ENCODE measurements around the gene SLC35C1. TPM values are rescaled to one million over a fixed set of nuclear protein-coding genes. Genes with fewer than 3 reads are reported as not detected.

Gene SLC35C1
- total RNA-seq = 6.8 and 9.2 TPM in 2 replicates

GRCh38 chr11:45804761-45805304 is at the start of gene SLC35C1:
SLC35C1 (plus strand) TSS chr11:45805149; CDS start chr11:45805802, 653 bp downstream.

GRCh38 chr11:45846974-45847910 is 42.3 kb downstream of the SLC35C1 start, which contains the start of gene CRY2:
CRY2 (plus strand) TSS chr11:45847475; CDS start chr11:45847491, 16 bp downstream.

Other genes with a start within 250 kb of the SLC35C1 start
- gene CHST1, start 139.5 kb upstream of the SLC35C1 start, total RNA-seq = under 0.01 TPM in 1 of 2 replicates, not detected in the other
- gene CRY2, start 42.3 kb downstream of the SLC35C1 start, total RNA-seq = 8.2 and 10.2 TPM in 2 replicates
- 0.43 and 1.9 TPM in 2 replicates for gene MAPK8IP1, start 80.5 kb downstream of the SLC35C1 start, total RNA-seq
- gene FREY1, start 102.1 kb downstream of the SLC35C1 start, total RNA-seq = 0.48 and 2.6 TPM in 2 replicates
- 48.7 and 55.2 TPM in 2 replicates for gene PEX16, start 112.7 kb downstream of the SLC35C1 start, total RNA-seq
- gene LARGE2, start 117.5 kb downstream of the SLC35C1 start, total RNA-seq = 8.2 and 11.7 TPM in 2 replicates